Stimulated activated naive B cell treated with anti-CD40 and anti-IgM and Interleukin-4, amounts not matched to agents 10 μg/mL and 1 μg/mL and 100 μg/mL, for 72 hours (primary cell): ENCODE results near the gene TNPO1.
"Not testable (repeated sequence)": the region's sequence is repeated elsewhere in the genome, so short reads cannot be mapped to it uniquely, and the experiment has no call there.

Experiments used
- ATAC-seq, 2 donors: fragments of 150-1000 bp; cut with Tn5 transposase; replicated peaks; 2 replicates each; pipeline ENCODE4 v1.10.0; 2021; ENCODE audit warnings: moderate library complexity in 1 of 2
- DNase-seq: peaks from one replicate; pipeline ENCODE4 v3.0.0; 2021
- H3K27ac Mint-ChIP-seq: one replicate; pipeline ENCODE4 v1.8.0; 2022; ENCODE audit warnings: mild to moderate bottlenecking, mixed read lengths
- H3K27me3 Mint-ChIP-seq, 2 donors: one replicate each; pipeline ENCODE4 v1.8.0; 2022; ENCODE audit warnings: mixed read lengths in 2 of 2
- H3K36me3 Mint-ChIP-seq, 2 donors: one replicate each; pipeline ENCODE4 v1.8.0; 2022; ENCODE audit warnings: mixed read lengths in 2 of 2, mild to moderate bottlenecking in 1 of 2
- H3K4me1 Mint-ChIP-seq, 2 donors: one replicate each; pipeline ENCODE4 v1.8.0; 2022; ENCODE audit warnings: mixed read lengths in 2 of 2, mild to moderate bottlenecking in 1 of 2
- H3K4me3 Mint-ChIP-seq, 2 donors: one replicate each; pipeline ENCODE4 v1.8.0; 2022; ENCODE audit warnings: mild to moderate bottlenecking in 2 of 2, mixed read lengths in 2 of 2, moderate library complexity in 1 of 2
- H3K9me3 Mint-ChIP-seq, 2 donors: one replicate each; pipeline ENCODE4 v1.8.0; 2022; ENCODE audit warnings: mixed read lengths in 2 of 2, mild to moderate bottlenecking in 1 of 2

Gene TNPO1

DNA sequence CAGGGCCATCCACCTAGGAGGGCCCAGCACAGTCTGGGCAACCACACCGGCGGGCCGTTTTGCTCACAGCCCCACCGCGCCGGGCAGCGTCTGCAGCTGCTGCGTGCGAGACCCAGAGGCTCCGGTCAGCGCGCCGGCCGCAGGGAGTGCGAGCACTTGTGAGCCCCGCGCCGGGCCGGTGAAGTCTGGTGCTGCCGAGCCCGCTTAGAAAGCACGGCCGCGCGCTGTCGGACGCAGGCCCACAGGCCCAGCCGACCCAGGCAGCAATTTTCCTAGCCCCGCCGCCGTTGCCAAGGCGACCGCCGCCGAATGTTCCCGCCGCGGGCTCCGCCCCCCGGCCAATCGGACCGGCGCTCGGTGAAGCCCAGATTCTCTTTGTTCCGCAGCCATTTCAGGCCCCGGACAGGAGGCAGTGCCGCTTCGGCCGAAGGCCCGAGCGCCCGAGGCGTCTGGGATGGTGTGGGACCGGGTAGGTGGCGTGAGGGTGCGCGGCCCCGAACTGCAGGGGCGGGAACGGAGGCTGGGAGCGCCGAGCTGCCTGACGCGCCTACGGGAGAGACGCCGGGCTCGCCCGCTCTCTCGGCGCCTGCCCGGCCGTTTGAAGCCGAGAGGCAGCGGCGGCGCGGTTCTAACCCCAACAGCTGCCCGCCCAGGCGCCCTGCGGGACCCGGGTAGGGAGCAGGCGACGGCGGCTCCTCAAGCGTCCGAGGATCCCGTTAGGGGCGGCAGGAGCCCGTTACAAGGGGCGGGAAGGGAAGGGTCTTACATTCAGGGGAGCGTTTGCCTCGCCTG, at the start of gene TNPO1:
TNPO1 (plus strand) TSS at position 378 of the 792 bp plus-strand sequence; CDS start at position 455, 77 bp downstream.
- no peaks in the 10 kb centered on the region for H3K9me3 Mint-ChIP-seq
- peak within 1 kb of the TSS; percentile 97 for H3K27ac Mint-ChIP-seq
- H3K4me1 Mint-ChIP-seq = peaks cover 8 to 18% of the 10 kb centered on the region in 2 donors
- DNase-seq (peak; percentile 86), ATAC-seq (peak; percentile 87)
- peak within 1 kb of the TSS; percentile 94 to 99 for H3K4me3 Mint-ChIP-seq
- peaks cover 2 to 5% of the 10 kb centered on the region in 2 donors for H3K36me3 Mint-ChIP-seq
- peaks cover 10 to 11% of the 10 kb centered on the region in 2 donors for H3K27me3 Mint-ChIP-seq

DNA sequence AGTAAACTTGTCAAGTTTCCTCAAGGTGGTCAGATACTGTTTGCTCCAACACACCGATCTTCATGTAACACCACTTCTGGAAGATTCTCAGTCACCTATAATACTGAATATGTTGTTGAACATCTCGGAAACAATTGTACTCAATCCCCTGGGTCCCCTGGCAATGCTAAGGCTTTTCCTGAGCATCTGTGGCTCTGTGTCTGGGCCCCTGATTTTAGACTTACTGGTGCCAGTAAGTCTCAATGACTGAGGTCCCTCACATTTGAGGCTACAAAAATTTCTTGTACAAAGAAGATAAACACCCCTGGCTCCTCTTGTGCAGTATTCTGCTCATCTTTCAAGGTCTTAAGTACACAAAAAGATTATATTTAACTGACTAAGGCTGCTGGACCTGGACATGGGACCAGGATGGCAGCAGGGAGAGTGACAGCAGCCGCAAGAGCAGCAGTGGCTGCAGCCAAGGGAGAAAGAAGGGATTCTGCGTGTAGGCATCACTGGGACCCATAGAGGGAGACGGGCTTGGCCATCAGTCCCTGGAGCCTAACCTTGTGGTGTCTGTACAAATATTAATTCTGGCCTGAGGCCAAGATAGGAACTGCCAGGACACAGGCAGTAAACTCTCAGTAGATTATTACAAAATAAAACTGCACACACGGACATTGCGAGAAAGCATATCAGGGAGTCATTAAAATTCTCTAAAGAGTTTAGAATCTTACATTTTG, 49.0 kb upstream of the TNPO1 start:
- peaks cover 18 to 20% of the 10 kb centered on the region in 2 donors for H3K27me3 Mint-ChIP-seq

DNA sequence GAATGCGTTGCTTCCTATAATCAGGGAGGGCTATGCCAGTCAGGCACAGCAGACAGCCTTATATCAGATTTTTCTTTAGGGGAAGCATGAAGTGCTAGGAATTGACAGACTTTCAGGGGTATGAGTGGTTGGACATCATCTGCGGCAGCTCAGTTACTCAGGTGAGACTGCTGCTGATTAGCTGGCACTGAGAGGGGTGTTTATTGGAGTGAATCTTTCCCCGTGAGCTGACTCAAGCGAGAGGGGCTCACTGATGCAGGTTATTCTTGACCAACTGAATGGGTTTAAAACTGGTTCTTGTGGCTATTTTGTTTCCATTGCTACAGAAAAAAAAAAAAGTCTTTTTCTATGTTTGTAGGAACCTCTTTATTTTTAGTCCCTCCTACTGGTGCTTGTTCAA, 46.2 kb upstream of the TNPO1 start:
- H3K36me3 Mint-ChIP-seq = no peaks in the 10 kb centered on the region
- H3K4me3 Mint-ChIP-seq = no peak overlapping the region
- DNase-seq (no peak), ATAC-seq (no peak)
- no peak overlapping the region for H3K27ac Mint-ChIP-seq
- H3K27me3 Mint-ChIP-seq = peaks cover 9 to 17% of the 10 kb centered on the region in 2 donors
- H3K4me1 Mint-ChIP-seq = no peaks in the 10 kb centered on the region
- H3K9me3 Mint-ChIP-seq = peaks cover 0 to 4% of the 10 kb centered on the region in 2 donors

More for the DNA sequence above, 49.0 kb upstream of the TNPO1 start:
- Mint-ChIP-seq H3K9me3 (peaks cover 0 to 2% of the 10 kb centered on the region in 2 donors), H3K36me3 (no peaks in the 10 kb centered on the region), H3K27ac (no peak overlapping the region), H3K4me1 (no peaks in the 10 kb centered on the region), H3K4me3 (no peak overlapping the region)
- DNase-seq (no peak), ATAC-seq (no peak)

- Mint-ChIP-seq H3K4me1 (no peaks in the 10 kb centered on the region), H3K4me3 (no peak overlapping the region), H3K36me3 (peaks cover 6 to 9% of the 10 kb centered on the region in 2 donors), H3K9me3 (peaks cover 25 to 29% of the 10 kb centered on the region in 2 donors), H3K27ac (no peak overlapping the region), H3K27me3 (peaks cover 28 to 48% of the 10 kb centered on the region in 2 donors)
- no peak for DNase-seq
- no peak for ATAC-seq
Observed at GRCh38 chr5:72776684-72777083, 39.8 kb upstream of the TNPO1 start.

DNA sequence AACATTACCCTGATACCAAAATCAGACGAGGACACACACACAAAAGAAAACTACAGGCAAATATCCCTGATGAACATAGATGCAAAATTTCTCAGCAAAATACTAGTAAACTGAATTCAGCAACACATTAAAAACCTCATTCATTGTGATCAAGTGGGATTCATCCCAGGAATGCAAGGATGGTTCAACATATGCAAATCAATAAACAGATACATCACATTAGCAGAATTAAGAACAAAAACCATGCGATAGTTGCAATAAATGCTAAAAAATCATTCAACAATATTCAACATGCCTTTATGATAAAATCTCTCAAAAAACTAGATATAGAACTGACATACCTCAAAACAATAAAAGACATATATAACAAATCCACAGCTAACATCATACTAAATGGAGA, 36.9 kb upstream of the TNPO1 start:
- Mint-ChIP-seq H3K27ac (no peak overlapping the region), H3K27me3 (peaks cover 28 to 48% of the 10 kb centered on the region in 2 donors), H3K9me3 (peaks cover 25 to 29% of the 10 kb centered on the region in 2 donors), H3K4me1 (no peaks in the 10 kb centered on the region), H3K4me3 (no peak overlapping the region), H3K36me3 (peaks cover 6 to 9% of the 10 kb centered on the region in 2 donors)
- DNase-seq = no peak
- no peak for ATAC-seq

- H3K36me3 Mint-ChIP-seq = peaks cover 1 to 4% of the 10 kb centered on the region in 2 donors
- H3K4me1 Mint-ChIP-seq = no peaks in the 10 kb centered on the region
- H3K27me3 Mint-ChIP-seq = peaks cover 7 to 25% of the 10 kb centered on the region in 2 donors
- no peak overlapping the region for H3K4me3 Mint-ChIP-seq
- ATAC-seq (no peak), DNase-seq (no peak)
- peaks cover 9 to 12% of the 10 kb centered on the region in 2 donors for H3K9me3 Mint-ChIP-seq
- H3K27ac Mint-ChIP-seq = no peak overlapping the region
Observed at GRCh38 chr5:72783354-72783753, 33.1 kb upstream of the TNPO1 start.

DNA sequence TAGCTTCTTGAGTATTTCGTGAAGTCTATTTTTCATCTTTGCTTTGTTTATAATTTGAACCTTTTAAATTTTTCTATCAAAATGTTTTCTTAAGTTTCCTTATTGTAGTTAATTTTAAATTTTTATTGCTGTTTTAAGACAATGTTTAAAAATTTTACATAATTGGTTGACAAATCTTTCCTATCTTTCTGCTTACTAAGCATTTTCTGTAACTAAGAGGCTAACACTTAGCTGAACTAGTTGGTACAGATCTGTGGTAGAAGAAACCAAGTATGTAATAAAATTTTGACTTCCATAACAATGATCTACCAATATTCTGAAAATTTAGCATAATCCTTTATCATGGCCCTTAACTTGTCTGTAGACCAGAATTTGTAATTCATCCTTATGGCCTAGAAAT, 32.3 kb upstream of the TNPO1 start:
- Mint-ChIP-seq H3K27ac (no peak overlapping the region), H3K4me1 (no peaks in the 10 kb centered on the region), H3K4me3 (no peak overlapping the region), H3K27me3 (peaks cover 7 to 24% of the 10 kb centered on the region in 2 donors), H3K36me3 (no peaks in the 10 kb centered on the region), H3K9me3 (peaks cover 4 to 8% of the 10 kb centered on the region in 2 donors)
- no peak for DNase-seq
- ATAC-seq = no peak

GRCh38 chr5:72785801-72786200, 30.7 kb upstream of the TNPO1 start:
- Mint-ChIP-seq H3K4me3 (no peak overlapping the region), H3K9me3 (no peaks in the 10 kb centered on the region), H3K4me1 (no peaks in the 10 kb centered on the region), H3K36me3 (no peaks in the 10 kb centered on the region), H3K27ac (no peak overlapping the region), H3K27me3 (peaks cover 10 to 17% of the 10 kb centered on the region in 2 donors)
- ATAC-seq (no peak), DNase-seq (no peak)

GRCh38 chr5:72786676-72787075, 29.8 kb upstream of the TNPO1 start:
- ATAC-seq (no peak), DNase-seq (no peak)
- no peaks in the 10 kb centered on the region for H3K4me1 Mint-ChIP-seq
- no peak overlapping the region for H3K27ac Mint-ChIP-seq
- H3K27me3 Mint-ChIP-seq = peaks cover 10 to 17% of the 10 kb centered on the region in 2 donors
- H3K9me3 Mint-ChIP-seq = no peaks in the 10 kb centered on the region
- no peaks in the 10 kb centered on the region for H3K36me3 Mint-ChIP-seq
- H3K4me3 Mint-ChIP-seq = no peak overlapping the region

DNA sequence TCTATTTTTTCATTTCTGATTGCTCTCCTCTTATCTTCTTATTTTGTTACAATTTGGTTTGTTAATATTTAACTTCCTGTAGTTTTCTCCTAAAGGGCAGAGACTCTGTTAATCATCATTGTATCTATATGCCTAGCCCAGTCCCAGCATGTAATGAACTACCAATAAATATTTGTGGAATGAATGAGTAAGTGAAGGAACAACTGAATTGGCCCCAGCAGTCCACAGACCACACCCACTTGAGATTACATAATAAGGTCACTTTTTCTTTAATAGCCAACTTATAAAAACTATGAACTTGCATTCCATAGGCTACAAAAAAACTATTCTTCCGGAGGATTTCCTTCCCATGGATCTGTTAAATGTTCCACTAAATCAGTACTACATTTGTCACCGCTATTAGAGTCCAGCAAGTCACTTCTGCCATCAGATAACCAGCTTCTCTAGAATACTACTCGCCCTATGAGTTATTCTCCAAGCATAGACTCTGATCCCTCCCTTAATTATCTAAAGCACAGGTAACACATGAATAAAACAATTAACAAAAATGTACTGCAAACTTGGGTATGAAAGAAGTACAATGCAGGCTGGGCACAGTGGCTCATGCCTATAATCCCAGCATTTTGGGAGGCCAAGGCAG, 27.5 kb upstream of the TNPO1 start:
- Mint-ChIP-seq H3K27me3 (peaks cover 18 to 32% of the 10 kb centered on the region in 2 donors), H3K36me3 (no peaks in the 10 kb centered on the region), H3K4me1 (no peaks in the 10 kb centered on the region), H3K27ac (no peak overlapping the region), H3K9me3 (no peaks in the 10 kb centered on the region), H3K4me3 (no peak overlapping the region)
- ATAC-seq (no peak), DNase-seq (no peak)

DNA sequence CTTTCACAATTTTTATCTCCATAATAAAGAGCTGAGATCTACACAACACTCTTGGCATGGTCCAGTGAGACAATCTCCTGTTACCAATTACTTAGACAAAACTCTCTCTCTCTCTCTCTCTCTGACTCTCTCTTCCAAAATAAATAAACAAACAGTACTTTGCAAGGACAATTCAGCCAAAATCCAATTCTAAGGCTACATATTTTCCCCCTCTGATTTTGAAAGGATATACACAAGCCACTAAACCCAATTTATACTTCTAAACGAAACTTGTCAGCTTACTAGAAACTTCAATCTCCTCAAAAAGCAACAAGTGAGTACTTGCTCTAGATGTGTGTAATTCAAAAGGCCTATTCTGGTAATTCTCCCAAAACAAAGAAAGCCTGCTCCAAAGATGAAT, 26.3 kb upstream of the TNPO1 start:
- Mint-ChIP-seq H3K36me3 (no peaks in the 10 kb centered on the region), H3K27ac (no peak overlapping the region), H3K27me3 (peaks cover 19 to 34% of the 10 kb centered on the region in 2 donors), H3K9me3 (no peaks in the 10 kb centered on the region), H3K4me1 (no peaks in the 10 kb centered on the region), H3K4me3 (no peak overlapping the region)
- no peak for DNase-seq
- ATAC-seq = no peak

GRCh38 chr5:72792662-72793061, 23.8 kb upstream of the TNPO1 start:
- not testable (repeated sequence) for H3K4me1 Mint-ChIP-seq, H3K36me3 Mint-ChIP-seq, DNase-seq, H3K27ac Mint-ChIP-seq, H3K4me3 Mint-ChIP-seq, ATAC-seq, H3K9me3 Mint-ChIP-seq
- peaks cover 19 to 43% of the 10 kb centered on the region in 2 donors for H3K27me3 Mint-ChIP-seq

DNA sequence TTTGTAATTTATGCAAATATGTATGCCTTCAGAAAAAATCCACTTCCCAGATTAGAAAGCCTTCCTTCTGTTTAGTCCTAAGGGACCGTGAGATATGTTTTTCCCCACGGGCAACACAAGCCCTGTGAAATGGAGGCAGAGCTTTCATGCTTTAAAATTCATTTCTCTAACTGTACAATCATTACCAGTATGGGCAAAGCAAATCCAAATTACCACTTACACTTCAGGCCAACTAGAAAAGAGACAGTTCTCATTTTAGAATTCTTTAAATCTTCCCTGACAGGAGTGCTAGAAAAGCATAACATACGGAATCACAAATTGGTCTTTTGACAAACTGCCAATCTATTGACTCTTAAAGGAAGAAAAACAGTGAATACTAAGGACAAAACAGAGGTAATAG, 20.5 kb upstream of the TNPO1 start:
- Mint-ChIP-seq H3K36me3 (no peaks in the 10 kb centered on the region), H3K9me3 (no peaks in the 10 kb centered on the region), H3K4me1 (no peaks in the 10 kb centered on the region), H3K4me3 (no peak overlapping the region), H3K27ac (no peak overlapping the region), H3K27me3 (peaks cover 17 to 37% of the 10 kb centered on the region in 2 donors)
- ATAC-seq (no peak), DNase-seq (no peak)

DNA sequence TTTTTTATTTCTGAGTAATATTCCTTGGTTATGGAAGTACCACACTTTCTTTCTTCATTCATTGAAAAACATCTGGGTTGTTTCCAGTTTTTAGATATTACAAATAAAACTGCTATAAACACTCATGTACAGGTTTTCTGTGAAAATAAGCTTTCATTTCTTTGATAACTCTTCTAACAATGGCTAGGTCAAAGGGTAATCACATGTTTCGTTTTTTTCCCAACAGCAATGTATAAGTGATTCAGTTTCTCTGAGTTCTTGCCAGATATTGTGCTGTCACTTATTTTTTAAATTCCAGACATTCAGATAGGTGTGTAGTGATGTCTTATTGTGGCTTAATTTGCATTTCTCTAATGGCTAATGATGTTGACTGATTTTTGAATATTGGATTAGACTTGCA, 16.7 kb upstream of the TNPO1 start:
- Mint-ChIP-seq H3K4me1 (no peaks in the 10 kb centered on the region), H3K27ac (no peak overlapping the region), H3K27me3 (peaks cover 25 to 42% of the 10 kb centered on the region in 2 donors), H3K4me3 (no peak overlapping the region), H3K9me3 (peaks cover 0 to 2% of the 10 kb centered on the region in 2 donors), H3K36me3 (peaks cover 0 to 1% of the 10 kb centered on the region in 2 donors)
- ATAC-seq (no peak), DNase-seq (no peak)
